HG03432 (cell line): Measurements from ENCODE around the gene EIF4ENIF1.
"Not testable (repeated sequence)": the region's sequence is repeated elsewhere in the genome, so short reads cannot be mapped to it uniquely, and the experiment has no call there.

Experiments used
- ATAC-seq: cut with Tn5 transposase; IDR thresholded peaks from one replicate; pipeline ENCODE4 v1.9.1; 2021; ENCODE audit warnings: mild to moderate bottlenecking, moderate library complexity; ENCODE audit not compliant: unreplicated experiment

Gene EIF4ENIF1

GRCh38 chr22:31495343-31495742 is 5.7 kb upstream of the EIF4ENIF1 start:
- no peak for ATAC-seq

- ATAC-seq, result not testable (repeated sequence)
Measured at GRCh38 chr22:31493355-31493754, 3.7 kb upstream of the EIF4ENIF1 start.

GRCh38 chr22:31492151-31492550 is 2.5 kb upstream of the EIF4ENIF1 start:
- no peak for ATAC-seq

- ATAC-seq, result no peak
Measured at GRCh38 chr22:31491218-31491962, 1.7 kb upstream of the EIF4ENIF1 start.

GRCh38 chr22:31490496-31490925 is 869 bp upstream of the EIF4ENIF1 start:
- peak; percentile 55 for ATAC-seq

GRCh38 chr22:31488988-31489617 is 539 bp downstream of the EIF4ENIF1 start:
- peak; percentile 29 for ATAC-seq

GRCh38 chr22:31488346-31488883 is 1.2 kb downstream of the EIF4ENIF1 start:
- ATAC-seq, result no peak

GRCh38 chr22:31486951-31487350 is 2.7 kb downstream of the EIF4ENIF1 start:
- ATAC-seq, result no peak

GRCh38 chr22:31486369-31486768 is 3.3 kb downstream of the EIF4ENIF1 start:
- not testable (repeated sequence) for ATAC-seq

GRCh38 chr22:31482470-31482869 is 7.2 kb downstream of the EIF4ENIF1 start:
- not testable (repeated sequence) for ATAC-seq

- ATAC-seq, result no peak
Measured at GRCh38 chr22:31481129-31481528, 8.5 kb downstream of the EIF4ENIF1 start.

- ATAC-seq, result peak; percentile 60
Measured at GRCh38 chr22:31477329-31477728, 12.3 kb downstream of the EIF4ENIF1 start.

GRCh38 chr22:31475800-31476199 is 13.8 kb downstream of the EIF4ENIF1 start:
- ATAC-seq, result no peak

GRCh38 chr22:31474743-31475142 is 14.9 kb downstream of the EIF4ENIF1 start:
- no peak for ATAC-seq

- no peak for ATAC-seq
Measured at GRCh38 chr22:31465307-31465706, 24.3 kb downstream of the EIF4ENIF1 start.

GRCh38 chr22:31461699-31462098 is 27.9 kb downstream of the EIF4ENIF1 start:
- no peak for ATAC-seq

- ATAC-seq, result no peak
Measured at GRCh38 chr22:31451709-31452571, 37.7 kb downstream of the EIF4ENIF1 start.

GRCh38 chr22:31449506-31449905 is 40.1 kb downstream of the EIF4ENIF1 start:
- ATAC-seq, result no peak

GRCh38 chr22:31448382-31448781 is 41.3 kb downstream of the EIF4ENIF1 start:
- ATAC-seq, result no peak

GRCh38 chr22:31447337-31447736 is 42.3 kb downstream of the EIF4ENIF1 start:
- ATAC-seq, result no peak

- ATAC-seq, result no peak
Measured at GRCh38 chr22:31446767-31447166, 42.9 kb downstream of the EIF4ENIF1 start.
